CD14-positive monocyte (primary cell): Measurements from ENCODE around the gene OR6C76. TPM values are rescaled to one million over a fixed set of nuclear protein-coding genes. Genes with fewer than 3 reads are reported as not detected.
A peak's percentile ranks its signal among the peaks of the same experiment; 100 is the strongest.

Experiments used
- DNase-seq, 3 donors: peaks; one replicate each; pipeline ENCODE4 v3.0.0-alpha.2; 2011 to 2022
- H2AFZ ChIP-seq: 2 replicates; pipeline ENCODE4 v1.6.0; 2012; ENCODE audit warnings: mild to moderate bottlenecking, low read depth, low read length, inconsistent platforms; ENCODE audit not compliant: insufficient read depth, poor library complexity, severe bottlenecking
- H3K27ac ChIP-seq, 2 donors: 1 replicate in 1 of 2; 2 replicates in 1 of 2; pipeline ENCODE4 v1.5.1; 2012 to 2013; ENCODE audit warnings: low read length in 2 of 2, control low read depth in 1 of 2, inconsistent platforms in 1 of 2, low read depth in 1 of 2, mild to moderate bottlenecking in 1 of 2
- H3K27me3 ChIP-seq, 2 donors: one replicate each; pipeline versions ENCODE4 v1.6.0 to v1.6.1; 2011 to 2013; ENCODE audit warnings: low read length in 2 of 2; ENCODE audit not compliant: control insufficient read depth in 2 of 2, insufficient read depth in 2 of 2
- H3K36me3 ChIP-seq, 2 donors: replicated peaks in 1 of 2; 1 replicate in 1 of 2; 2 replicates in 1 of 2; pipeline versions ENCODE4 v1.5.1 to v1.6.1; 2012 to 2013; ENCODE audit warnings: low read length in 2 of 2, control low read depth in 1 of 2, inconsistent platforms in 1 of 2, mild to moderate bottlenecking in 1 of 2; ENCODE audit not compliant: insufficient read depth in 2 of 2, control insufficient read depth in 1 of 2
- H3K4me1 ChIP-seq, 2 donors: 1 replicate in 1 of 2; 2 replicates in 1 of 2; pipeline versions ENCODE4 v1.5.1 to v1.6.1; 2012 to 2013; ENCODE audit warnings: low read length in 2 of 2, control low read depth in 1 of 2, inconsistent platforms in 1 of 2, mild to moderate bottlenecking in 1 of 2, moderate library complexity in 1 of 2; ENCODE audit not compliant: insufficient read depth in 2 of 2, control insufficient read depth in 1 of 2
- H3K4me2 ChIP-seq: replicated peaks from 2 replicates; pipeline ENCODE3; 2012; ENCODE audit warnings: low read length, moderate library complexity, mild to moderate bottlenecking; ENCODE audit not compliant: poor library complexity, severe bottlenecking; ENCODE audit errors: extremely low read depth
- H3K4me3 ChIP-seq, 3 experiments: fragments of 200-600 bp in 1 of 3; sonication (generic) in 1 of 3; replicated peaks in 1 of 3; 1 replicate in 2 of 3; 2 replicates in 1 of 3; pipeline ENCODE4 v1.5.1; 2011 to 2013; ENCODE audit warnings: low read length in 3 of 3, mild to moderate bottlenecking in 3 of 3, control low read depth in 2 of 3, low read depth in 2 of 3, inconsistent platforms in 1 of 3, moderate library complexity in 1 of 3
- H3K79me2 ChIP-seq: 2 replicates; pipeline ENCODE4 v1.6.0; 2012; ENCODE audit warnings: mild to moderate bottlenecking, control low read depth, inconsistent platforms, low read length, moderate library complexity; ENCODE audit not compliant: insufficient read depth
- H3K9ac ChIP-seq: 2 replicates; pipeline ENCODE4 v1.6.0; 2017; ENCODE audit warnings: low read length, mild to moderate bottlenecking; ENCODE audit not compliant: insufficient read depth, poor library complexity, severe bottlenecking
- H3K9me3 ChIP-seq, 2 donors: replicated peaks in 1 of 2; 1 replicate in 1 of 2; 2 replicates in 1 of 2; pipeline versions ENCODE4 v1.5.1 to v1.6.1; 2012 to 2013; ENCODE audit warnings: low read length in 2 of 2, control low read depth in 1 of 2; ENCODE audit not compliant: control insufficient read depth in 1 of 2, insufficient read depth in 1 of 2
- H4K20me1 ChIP-seq: 2 replicates; pipeline ENCODE4 v1.6.0; 2012; ENCODE audit warnings: mild to moderate bottlenecking, low read length, control low read depth, moderate library complexity; ENCODE audit not compliant: insufficient read depth
- H3K27ac Mint-ChIP-seq, 7 donors: one replicate each; pipeline ENCODE4 v1.8.0; 2020; ENCODE audit warnings: mild to moderate bottlenecking in 7 of 7, mixed read lengths in 7 of 7, moderate library complexity in 6 of 7, inconsistent platforms in 2 of 7
- H3K27me3 Mint-ChIP-seq, 3 donors: one replicate each; pipeline ENCODE4 v1.8.0; 2021 to 2022; ENCODE audit warnings: low read depth in 3 of 3, mild to moderate bottlenecking in 3 of 3, mixed read lengths in 3 of 3, moderate library complexity in 3 of 3, inconsistent platforms in 1 of 3
- H3K36me3 Mint-ChIP-seq, 2 donors: one replicate each; pipeline ENCODE4 v1.8.0; 2020; ENCODE audit warnings: mixed read lengths in 2 of 2, inconsistent platforms in 1 of 2, mild to moderate bottlenecking in 1 of 2
- H3K4me1 Mint-ChIP-seq: one replicate; pipeline ENCODE4 v1.8.0; 2020; ENCODE audit warnings: mild to moderate bottlenecking, mixed read lengths
- H3K4me3 Mint-ChIP-seq, 2 donors: one replicate each; pipeline ENCODE4 v1.8.0; 2020; ENCODE audit warnings: mild to moderate bottlenecking in 2 of 2, mixed read lengths in 2 of 2, moderate library complexity in 1 of 2
- H3K9me3 Mint-ChIP-seq, 7 donors: one replicate each; pipeline ENCODE4 v1.8.0; 2020 to 2022; ENCODE audit warnings: mixed read lengths in 7 of 7, mild to moderate bottlenecking in 6 of 7, moderate library complexity in 6 of 7, inconsistent platforms in 2 of 7
- CTCF ChIP-seq: fragments of 200-600 bp; IDR thresholded peaks from one replicate; pipeline ENCODE4 v1.8.0; 2022; ENCODE audit warnings: antibody characterized with exemption, mild to moderate bottlenecking
- WGBS: methylation state at CpG from one replicate; pipeline ENCODE4 v1.1.5; 2013; ENCODE audit warnings: missing lambda C conversion rate; ENCODE audit not compliant: insufficient coverage; 5-methylcytosine and 5-hydroxymethylcytosine counted together
- intact Hi-C, 2 donors: fragments of 100-400 bp; cut with micrococcal nuclease; formaldehyde crosslinking; loops; one replicate each; pipeline versions ENCODE4 v1.15.0 to v1.15.1; 2023
- polyA plus RNA-seq, 3 donors: library from polyadenylated mRNA; depleted of rRNA in 1 of 3; unstranded in 2 of 3; stranded (reverse) in 1 of 3; fragments of 300-500 nt in 2 of 3; fragments of >200 nt in 1 of 3; fragmentation: Illumina TruSeq in 2 of 3; gene quantifications; 1 replicate in 2 of 3; 2 replicates in 1 of 3; pipeline ENCODE4 v1.2.3, GENCODE V29; 2012 to 2021

Gene OR6C76
- polyA plus RNA-seq, 3 donors: not detected

DNA sequence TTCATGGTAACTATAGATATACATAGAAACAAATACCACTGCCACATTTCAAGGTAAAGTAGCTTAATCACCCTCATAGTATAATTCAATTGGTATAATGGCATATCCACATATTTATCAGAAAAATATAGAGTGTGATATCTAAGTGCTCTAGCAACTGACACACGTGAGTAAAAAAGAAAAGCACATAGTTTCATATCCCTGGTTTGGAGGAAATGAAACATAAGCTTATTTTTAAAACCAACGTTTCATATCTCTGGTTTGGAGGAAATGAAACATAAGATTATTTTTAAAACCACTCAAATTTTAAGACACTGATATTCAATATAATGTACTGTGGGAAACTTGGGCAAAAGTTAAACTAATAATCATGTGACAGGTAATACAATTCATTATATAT lies 41.8 kb downstream of the OR6C76 start:
- Histone ChIP-seq H4K20me1 (no peaks in the 10 kb centered on the region), H3K9me3 (no peaks in the 10 kb centered on the region), H3K79me2 (no peaks in the 10 kb centered on the region), H3K4me1 (peaks cover 10 to 25% of the 10 kb centered on the region in 2 donors), H3K36me3 (no peaks in the 10 kb centered on the region), H2AFZ (no peak overlapping the region), H3K9ac (no peak overlapping the region), H3K4me3 (no peak overlapping the region), H3K4me2 (peak overlapping the region; percentile 4), H3K27ac (no peak overlapping the region), H3K27me3 (peaks cover 0 to 1% of the 10 kb centered on the region in 2 donors)
- Mint-ChIP-seq H3K27me3 (peaks cover 0 to 4% (median 2%) of the 10 kb centered on the region in 3 donors), H3K4me1 (peaks cover 30% of the 10 kb centered on the region), H3K4me3 (no peak overlapping the region), H3K36me3 (peaks cover 0 to 4% of the 10 kb centered on the region in 2 donors), H3K27ac (peak overlapping the region in 1 of 7 donors; percentile 37), H3K9me3 (peaks cover 3 to 12% (median 10%) of the 10 kb centered on the region in 7 donors)
- intact Hi-C loops: no loop called here
- no peak for TF ChIP-seq CTCF
- DNase-seq: no peak
- no CpG with 5 or more reads among the region's 2 CpGs for WGBS

DNA sequence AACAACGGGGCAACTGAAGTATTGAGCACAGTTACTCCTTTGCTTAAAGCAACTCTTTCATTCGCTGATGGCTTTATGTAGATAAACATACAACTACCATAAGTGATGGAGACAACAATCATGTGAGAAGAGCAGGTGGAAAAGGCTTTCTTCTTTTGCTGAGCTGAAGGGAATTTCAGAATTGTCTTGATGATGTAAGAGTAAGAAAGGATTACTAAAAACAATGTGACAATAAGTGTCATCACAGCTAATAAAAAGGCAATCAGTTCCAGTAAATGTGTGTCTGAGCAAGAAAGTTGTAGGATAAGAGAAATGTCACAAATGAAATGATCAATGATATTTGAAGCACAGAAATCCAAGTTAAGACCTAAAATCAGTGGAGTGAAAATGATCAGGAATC lies 43.2 kb downstream of the OR6C76 start:
- Histone ChIP-seq H3K4me2 (no peak overlapping the region), H4K20me1 (no peaks in the 10 kb centered on the region), H3K27me3 (peaks cover 0 to 13% of the 10 kb centered on the region in 2 donors), H3K27ac (no peak overlapping the region), H2AFZ (peak overlapping the region; percentile 39), H3K4me1 (peaks cover 10 to 25% of the 10 kb centered on the region in 2 donors), H3K79me2 (no peaks in the 10 kb centered on the region), H3K9me3 (no peaks in the 10 kb centered on the region), H3K9ac (no peak overlapping the region), H3K4me3 (no peak overlapping the region), H3K36me3 (no peaks in the 10 kb centered on the region)
- Mint-ChIP-seq H3K27me3 (peaks cover 0 to 4% (median 3%) of the 10 kb centered on the region in 3 donors), H3K9me3 (peaks cover 0 to 11% (median 4%) of the 10 kb centered on the region in 7 donors), H3K4me3 (no peak overlapping the region), H3K4me1 (peaks cover 30% of the 10 kb centered on the region), H3K36me3 (peaks cover 0 to 4% of the 10 kb centered on the region in 2 donors), H3K27ac (no peak overlapping the region)
- no peak for TF ChIP-seq CTCF
- intact Hi-C loops: no loop called here
- no CpG with 5 or more reads among the region's 2 CpGs for WGBS
- no peak for DNase-seq
